Heart left ventricle (tissue), 13 donors: Measurements from ENCODE around the gene PAK1.

Experiments used
- CTCF ChIP-seq, 12 donors: fragments of 200-600 bp; sonication (generic) in 4 of 12; IDR thresholded peaks; one replicate each; pipeline versions ENCODE4 v1.5.0 to v1.8.0; 2018 to 2022; ENCODE audit warnings: antibody characterized with exemption in 12 of 12, mild to moderate bottlenecking in 5 of 12
- POLR2A ChIP-seq, 2 donors: fragments of 450-650 bp; IDR thresholded peaks; one replicate each; pipeline ENCODE4 v1.6.1; 2017; ENCODE audit warnings: antibody characterized with exemption in 2 of 2, mild to moderate bottlenecking in 2 of 2, moderate library complexity in 2 of 2
- donor health status: ischemic (EF 13 %, LVEDD 7.1; RV severe dilation, severe dysfunction).
- donor health status: DM: no; HTN: yes; CAD: no.
- donor health status: DM: no; HTN: no; CAD: no.
- donor health status: ischemic (EF 25% LVEDD 6.9; RV normal size, moderate dysfunction).
- donor health status: ischemic (EF 25% LVEDD 5.7; RV mildly dilated, moderate dysfunction).
- donor health status: ischemic (EF 35%, LVEDD 5.7; RV mildly dilated, moderate dysfunction).
- donor health status: nonischemic (EF 11% LVEDD 7.7; RV severe dilation, severe dysfunction).
- donor health status: DM: yes; HTN: yes; CAD: no.
- donor health status: PGD.
- donor health status: ischemic (EF 29% LVEDD 5.4; RV normal size, mild dysfunction).
- donor health status: nonischemic (EF 23%, LVEDD 6.1; RV moderate dilation, normal function).

- TF ChIP-seq POLR2A (IDR thresholded peaks at IDR 0.05) (no peak), CTCF (IDR thresholded peaks at IDR 0.05) (no peak)
Observed at GRCh38 chr11:77413850-77414460, 59.9 kb downstream of the PAK1 start.
